Stimulated activated CD4-positive, alpha-beta T cell treated with anti-CD3 and anti-CD28 coated beads, Interleukin-4, amount 100 ng/mL, for 4 hours (primary cell): ENCODE results near the gene TRPC6.
"Not testable (repeated sequence)": the region's sequence is repeated elsewhere in the genome, so short reads cannot be mapped to it uniquely, and the experiment has no call there.

Experiments used
- DNase-seq, 2 experiments: peaks; one replicate each; pipeline ENCODE4 v3.0.0-alpha.2; 2020

Gene TRPC6

DNA sequence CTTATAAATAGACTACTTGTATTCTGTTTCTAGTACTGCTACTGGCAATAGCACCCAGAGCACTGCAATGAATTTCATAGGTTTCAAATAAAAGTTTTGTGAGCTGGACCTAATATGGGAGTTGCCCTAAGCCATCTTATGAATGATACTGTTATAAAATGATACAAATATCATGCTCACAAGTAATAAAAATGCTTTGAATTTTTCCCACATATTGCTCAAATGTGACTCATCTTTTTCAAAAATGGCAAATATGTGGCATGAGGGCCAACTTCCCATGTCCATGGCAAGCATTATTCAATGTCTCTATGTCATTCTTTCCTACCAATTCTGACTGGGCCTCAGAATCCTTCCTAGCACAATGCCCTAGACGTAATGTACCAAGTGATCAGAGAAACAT lies 137.6 kb downstream of the TRPC6 start:
- DNase-seq, result no peak

DNA sequence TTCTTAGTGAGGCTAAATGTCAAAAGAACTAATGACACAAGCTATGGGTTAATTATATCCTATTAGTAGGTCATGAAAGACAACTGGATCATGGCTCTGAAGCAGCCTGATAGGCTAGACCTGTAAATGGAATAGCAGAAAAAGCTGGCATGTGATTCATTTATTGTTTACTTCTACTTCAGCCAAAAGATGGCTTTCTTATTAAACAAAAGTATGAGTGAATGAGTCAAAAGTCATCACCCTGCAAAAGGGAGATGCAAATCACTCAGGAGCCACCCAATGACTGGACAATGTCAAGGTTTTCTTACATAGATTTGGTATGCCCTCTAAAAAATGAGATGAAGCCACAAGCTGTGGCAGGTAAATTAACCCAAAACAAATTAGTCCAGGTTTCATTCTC lies 138.0 kb downstream of the TRPC6 start:
- DNase-seq, result no peak

DNA sequence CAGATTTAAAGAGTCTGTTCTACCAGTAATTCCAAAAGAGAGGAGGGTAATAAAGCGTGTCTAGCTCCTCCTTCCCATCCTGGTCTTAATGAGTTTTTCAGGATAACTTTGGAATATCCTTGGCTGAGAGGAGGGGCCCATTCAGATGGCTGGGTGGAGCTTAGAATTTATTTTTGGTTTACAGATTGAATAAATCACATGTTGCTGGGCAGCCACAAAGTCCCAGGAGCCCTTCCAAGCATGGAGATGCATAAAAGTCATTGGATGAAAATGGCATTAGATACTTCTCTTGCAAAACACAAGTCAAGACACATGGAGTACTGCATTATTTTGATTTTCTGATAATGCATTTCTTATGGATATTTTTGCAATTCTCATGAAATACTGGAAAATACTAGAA lies 139.0 kb downstream of the TRPC6 start:
- DNase-seq, result no peak

DNA sequence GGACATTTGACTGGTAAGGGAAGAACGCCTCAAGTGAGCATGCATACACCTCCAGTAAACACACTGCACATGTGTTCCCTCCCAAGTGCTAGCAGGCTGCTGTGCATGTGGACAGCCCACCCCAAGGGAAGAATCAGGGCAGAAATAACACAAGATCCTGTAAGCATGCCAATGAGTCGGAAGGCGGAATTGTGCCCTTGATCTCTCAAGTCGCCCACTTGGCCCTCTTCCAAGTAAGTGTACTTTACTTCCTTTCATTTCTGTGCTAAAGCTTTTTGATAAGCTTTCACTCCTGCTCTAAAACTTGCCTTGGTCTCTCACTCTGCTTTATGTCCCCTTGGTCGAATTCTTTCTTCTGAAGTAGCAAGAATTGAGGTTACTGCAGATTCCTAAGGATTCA lies 139.6 kb downstream of the TRPC6 start:
- no peak for DNase-seq

DNA sequence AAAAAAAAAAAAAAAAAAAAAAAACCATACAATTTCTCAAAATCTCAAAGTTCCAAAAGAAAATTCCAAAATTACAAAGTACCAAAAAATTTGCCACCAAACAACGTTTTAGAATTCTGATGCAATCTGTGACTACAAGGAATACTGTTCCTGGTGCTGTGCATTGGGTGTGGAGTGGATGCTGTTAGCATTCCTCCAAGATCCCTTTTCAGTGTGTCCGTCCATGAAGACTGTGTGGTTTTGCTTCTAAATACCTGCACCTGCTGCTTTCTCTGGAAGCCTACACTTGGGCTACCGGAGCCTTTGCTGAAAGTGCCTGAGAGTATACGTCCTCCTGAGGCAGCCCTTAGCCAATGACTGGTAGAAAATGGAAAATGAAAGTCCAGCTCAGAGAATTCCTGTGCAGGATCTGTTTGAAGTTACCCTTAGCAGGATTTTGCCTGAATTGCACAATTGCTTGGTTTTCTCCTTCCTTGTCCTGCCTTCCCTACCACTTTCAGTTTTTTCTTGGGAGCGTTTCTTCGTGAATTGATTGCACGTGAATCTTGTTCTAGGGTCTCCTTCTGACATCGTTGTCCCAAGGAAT lies 140.8 kb downstream of the TRPC6 start:
- DNase-seq, result no peak

DNA sequence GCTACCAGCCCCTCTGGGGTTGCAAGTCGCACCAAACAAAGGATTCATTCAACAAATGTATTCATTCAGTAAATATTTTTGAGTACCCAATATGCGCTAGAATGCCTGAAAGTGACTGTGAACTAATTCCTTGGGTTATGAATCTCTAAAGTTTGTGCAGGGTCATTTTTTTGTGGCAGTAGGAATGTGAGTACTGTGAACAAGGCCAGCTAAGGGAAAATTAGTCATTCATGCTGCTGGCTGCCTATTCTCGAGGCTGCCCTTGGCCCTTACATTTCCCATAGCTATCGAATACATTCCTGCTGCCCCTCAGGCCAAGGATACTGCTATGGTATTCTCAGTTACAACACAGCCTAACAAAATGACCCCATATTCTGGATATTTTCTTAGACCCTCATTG lies 141.6 kb downstream of the TRPC6 start:
- DNase-seq, result no peak

DNA sequence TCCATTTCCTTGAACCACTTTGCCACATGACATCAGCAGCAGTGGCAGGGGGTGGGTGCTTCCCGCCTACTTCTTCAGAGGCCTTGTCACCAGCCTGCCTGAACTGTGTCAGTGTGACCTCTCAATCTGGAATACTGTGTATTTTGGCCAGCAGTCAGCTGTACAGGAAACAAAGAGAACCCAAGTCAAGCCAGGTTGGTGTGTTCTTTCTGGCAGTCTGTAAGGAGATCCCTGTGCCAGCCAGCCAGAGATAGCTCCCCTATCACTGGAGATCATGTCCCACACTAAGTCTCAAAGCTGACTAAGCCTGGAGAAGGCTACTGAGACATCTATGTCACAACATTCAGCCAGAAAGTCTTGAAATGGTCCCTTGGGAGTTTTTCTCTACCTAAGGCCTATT lies 142.1 kb downstream of the TRPC6 start:
- no peak for DNase-seq

DNA sequence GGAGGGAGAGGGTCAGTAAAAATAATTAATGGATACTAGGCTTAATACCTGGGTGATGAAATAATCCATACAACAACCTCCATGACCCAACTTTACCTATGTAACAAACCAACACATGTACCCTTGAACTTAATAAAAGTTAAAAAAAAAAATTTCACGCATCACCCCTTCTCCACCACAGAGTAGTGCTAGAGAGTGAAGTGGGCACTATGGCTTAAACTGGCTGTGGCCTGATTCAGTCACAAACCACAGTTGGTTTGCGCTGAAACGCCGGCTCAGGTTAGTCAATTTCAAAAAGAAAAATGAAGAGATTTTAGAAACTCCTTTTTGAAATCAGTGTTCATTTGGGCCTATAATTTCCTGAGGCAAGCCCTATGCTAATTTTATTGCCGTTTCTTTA lies 144.3 kb downstream of the TRPC6 start:
- no peak for DNase-seq

DNA sequence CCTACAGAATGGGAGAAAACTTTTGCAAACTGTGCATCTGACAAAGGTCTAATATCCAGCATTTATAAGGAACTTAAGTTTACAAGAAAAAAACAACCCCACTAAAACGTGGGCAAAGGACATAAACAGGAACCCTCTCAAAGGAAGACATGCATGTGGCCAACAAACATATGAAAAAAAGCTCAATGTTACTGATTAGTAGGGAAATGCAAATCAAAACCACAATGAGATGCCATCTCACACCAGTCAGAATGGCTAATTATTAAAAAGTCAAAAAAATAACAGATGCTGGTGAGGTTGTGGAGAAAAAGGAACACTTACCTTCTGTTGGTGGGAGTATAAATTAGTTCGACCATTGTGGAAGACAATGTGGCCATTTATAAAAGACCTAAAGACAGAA lies 145.1 kb downstream of the TRPC6 start:
- DNase-seq, result not testable (repeated sequence)

DNA sequence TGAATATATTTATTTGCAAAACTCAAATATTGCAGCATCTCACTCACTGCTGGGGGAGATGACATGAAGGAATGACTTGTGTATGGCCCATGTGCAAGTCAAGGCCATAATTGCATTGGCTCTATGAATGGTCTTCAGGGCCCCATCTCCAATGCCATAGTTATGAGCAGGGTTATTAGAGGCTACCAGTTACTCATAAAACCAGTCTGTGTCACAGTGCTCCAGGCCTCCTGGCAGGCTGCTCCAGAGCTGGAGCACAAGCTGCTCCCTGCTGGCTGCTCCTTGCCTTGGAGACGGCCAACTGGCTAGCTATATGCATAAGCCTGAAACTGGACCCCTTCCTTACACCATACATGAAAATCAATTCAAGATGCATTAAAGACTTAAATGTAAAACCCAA lies 145.7 kb downstream of the TRPC6 start:
- no peak for DNase-seq

DNA sequence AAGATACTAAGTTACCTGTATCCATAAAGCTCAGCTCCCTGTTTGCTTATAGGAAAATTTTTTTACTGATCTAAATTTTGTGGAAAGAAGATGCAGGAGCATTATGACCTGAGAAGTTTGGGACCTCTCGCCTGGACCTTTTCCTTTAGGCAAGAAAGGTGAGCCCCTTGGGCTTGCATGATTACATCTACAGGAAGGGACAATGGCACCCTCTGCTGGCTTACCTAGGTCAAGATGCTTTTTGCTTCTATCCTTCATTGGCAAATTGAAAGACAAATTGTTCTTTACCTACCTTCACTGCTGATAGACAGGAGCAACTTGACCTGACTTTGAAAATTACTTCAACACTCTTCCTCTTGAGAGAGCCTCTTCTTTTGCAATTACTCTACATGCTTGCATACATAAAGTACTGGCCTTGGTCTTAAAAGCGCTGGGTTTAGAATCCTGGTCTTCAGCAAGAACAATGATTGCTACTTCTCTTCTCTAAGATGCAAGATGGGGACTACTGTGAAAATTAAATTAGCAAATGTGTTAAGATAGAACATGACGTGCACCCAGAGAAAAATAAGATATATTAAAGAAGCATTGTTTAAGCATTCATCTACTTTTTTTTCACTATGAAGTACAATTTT lies 147.2 kb downstream of the TRPC6 start:
- DNase-seq, result no peak

DNA sequence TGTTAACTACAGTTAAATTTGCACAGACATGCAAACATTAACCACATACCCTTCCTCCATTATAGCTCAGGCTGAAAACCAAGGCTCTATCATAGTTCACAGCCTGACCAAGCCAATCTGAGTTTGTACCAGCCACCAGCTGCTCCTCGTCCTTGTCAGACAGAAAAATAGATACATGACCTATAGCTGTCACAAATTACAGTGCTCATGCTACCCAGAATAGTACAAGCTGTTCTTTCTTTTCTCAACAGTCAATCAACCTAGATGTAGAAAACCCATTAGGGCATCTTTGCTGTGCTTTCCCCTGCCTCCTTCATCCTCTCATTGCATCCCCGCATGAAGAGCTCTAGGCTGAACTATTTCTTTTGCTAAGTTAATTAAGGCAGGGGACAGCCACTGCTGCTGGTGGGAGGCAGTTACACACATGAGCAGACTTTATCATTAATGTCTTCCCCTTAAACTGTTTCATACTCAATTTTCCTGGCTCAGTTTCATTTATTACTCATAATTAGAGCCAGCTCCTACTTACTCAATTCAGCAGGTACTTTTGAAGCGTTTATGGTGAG lies 148.3 kb downstream of the TRPC6 start:
- DNase-seq, result no peak

DNA sequence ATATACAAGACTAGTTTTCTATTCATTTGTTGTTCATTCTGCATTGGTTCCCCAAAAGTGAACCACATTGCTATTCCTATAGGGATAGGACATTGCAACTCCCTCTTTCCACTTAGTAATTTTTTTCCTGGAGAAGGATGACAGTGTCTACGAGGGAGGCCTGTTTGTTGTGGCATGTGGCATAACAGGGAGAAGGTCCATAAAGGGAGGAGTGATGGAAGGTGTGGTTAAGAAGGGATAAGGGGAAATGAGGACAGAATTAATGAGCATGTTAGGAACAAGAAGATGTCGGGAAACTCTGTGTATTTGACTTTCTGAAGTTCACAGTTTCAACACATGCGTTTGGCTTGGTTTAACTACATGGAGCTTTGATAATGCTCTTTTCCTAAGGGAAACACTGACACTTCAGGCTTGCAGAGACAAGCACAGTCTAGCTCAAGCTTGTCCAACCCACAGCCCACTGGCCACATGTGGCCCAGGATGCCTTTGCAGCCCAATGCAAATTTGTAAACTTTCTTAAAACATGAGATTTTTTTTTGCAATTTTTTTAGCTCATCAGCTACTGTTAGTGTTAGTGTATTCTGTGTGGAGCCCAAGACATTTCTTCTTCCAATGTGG lies 149.7 kb downstream of the TRPC6 start:
- DNase-seq, result no peak

DNA sequence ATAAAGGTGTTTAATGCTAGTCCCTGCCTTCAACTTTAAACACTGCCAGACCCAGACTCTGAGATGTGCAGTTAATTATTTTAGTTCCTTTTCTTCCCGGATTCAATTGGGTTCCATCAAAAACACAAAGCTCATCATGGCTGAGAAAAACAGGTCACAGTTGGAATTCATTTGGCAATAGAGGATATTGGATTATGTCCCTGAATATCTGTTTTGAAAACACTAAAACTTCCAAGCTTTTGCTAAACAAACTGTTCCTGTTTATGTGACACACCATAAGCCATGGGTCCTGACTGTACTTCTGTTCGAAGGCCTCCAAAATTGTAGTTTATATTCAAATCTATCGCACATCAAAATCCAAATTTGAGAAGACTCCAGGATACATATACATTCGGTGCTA lies 150.7 kb downstream of the TRPC6 start:
- no peak for DNase-seq

DNA sequence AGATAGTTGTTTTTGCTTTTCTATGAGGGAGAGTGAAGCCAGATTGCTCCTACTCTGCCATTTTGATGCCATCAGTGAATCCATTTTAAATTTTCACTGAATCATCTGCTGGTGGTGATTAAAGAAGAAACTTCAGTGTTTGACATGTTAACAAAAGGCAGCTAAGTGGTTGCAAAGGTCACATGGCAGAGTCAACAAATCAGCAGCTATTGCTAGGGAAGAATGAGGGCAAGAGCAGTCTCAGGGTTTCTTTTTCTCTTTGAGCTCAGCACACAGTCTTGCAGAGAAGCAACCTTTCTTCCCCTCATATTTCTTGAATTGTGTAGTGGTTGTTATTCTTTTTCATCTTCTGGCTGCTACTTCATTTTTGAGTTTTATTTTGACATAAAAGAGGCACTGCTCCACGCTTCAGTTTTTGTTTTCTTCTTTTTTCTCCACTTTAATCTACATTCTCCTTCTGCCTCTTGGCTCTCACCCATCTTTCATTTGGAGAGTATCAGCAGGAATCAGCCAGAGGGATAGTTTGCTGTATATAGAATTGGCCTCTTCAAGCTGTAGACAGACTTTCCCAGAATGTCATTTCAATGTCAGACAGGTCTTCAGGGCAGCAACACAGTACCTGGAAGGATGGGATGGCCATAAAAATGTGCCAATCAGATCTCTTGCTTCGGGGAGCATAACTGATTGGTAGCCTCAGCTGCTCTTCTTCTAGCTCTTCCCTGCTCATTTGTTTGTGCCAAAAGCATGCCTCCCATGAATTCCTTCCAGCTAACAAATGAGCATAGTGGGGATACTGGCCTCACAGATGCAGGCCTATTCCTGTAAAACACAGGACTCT lies 153.9 kb downstream of the TRPC6 start:
- no peak for DNase-seq

DNA sequence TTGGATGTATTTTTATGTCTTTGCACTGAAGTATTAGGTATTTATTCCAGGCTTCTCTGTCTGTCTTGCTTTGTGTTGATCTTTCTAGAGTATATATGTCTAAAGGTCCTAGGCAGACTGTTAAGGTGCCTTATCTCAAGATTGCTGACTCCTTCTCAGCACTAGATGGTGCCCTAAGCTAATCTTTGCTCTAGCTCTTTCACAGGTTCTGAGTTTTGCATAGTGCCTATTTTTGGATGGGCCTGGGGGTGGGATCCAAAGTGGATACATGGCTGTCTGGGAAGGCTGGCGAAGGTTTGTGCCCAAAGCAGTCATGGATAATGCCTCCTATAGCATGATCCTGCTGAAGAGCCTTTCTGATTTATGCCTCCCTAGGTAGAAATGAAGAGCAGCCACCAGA lies 154.9 kb downstream of the TRPC6 start:
- no peak for DNase-seq

DNA sequence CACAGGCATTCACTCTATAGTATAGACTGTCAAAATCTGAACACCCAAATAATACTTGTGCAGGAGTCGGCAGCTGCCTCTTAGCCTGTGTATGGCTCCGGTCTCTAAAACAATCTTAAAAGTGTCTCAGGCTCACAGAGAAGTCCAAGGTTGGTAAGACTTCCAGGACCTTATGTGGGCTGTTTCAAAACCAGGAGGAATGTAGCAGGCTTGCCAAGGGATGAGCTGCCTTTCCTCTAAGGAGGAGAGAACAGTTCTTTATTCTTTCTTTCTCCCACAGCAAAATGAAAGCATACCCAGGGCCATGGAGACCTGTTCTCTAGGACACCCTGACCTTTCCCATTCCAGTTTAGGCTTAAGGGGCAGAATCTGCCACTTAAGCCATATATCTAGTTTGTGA lies 176.5 kb downstream of the TRPC6 start:
- no peak for DNase-seq
